Amniotic epithelial cell (primary cell): ENCODE results near the gene PARD6B.
"Not testable (repeated sequence)": the region's sequence is repeated elsewhere in the genome, so short reads cannot be mapped to it uniquely, and the experiment has no call there.

Source experiments
- DNase-seq: peaks from one replicate; pipeline ENCODE4 v3.0.0-alpha.2; 2010; ENCODE audit warnings: low read depth

PARD6B gene

GRCh38 chr20:50731055-50731929 is at the start of gene PARD6B:
Gene PARD6B (plus strand): TSS chr20:50731580. CDS start chr20:50731787, 207 bp downstream.
- peak; percentile 95 for DNase-seq

- no peak for DNase-seq
Measured at GRCh38 chr20:50682065-50682464, 49.3 kb upstream of the PARD6B start.

GRCh38 chr20:50682947-50683530 is 48.3 kb upstream of the PARD6B start:
- no peak for DNase-seq

GRCh38 chr20:50683570-50683969 is 47.8 kb upstream of the PARD6B start:
- no peak for DNase-seq

GRCh38 chr20:50686821-50687220 is 44.6 kb upstream of the PARD6B start:
- DNase-seq, result no peak

- DNase-seq, result no peak
Measured at GRCh38 chr20:50688256-50688975, 43.0 kb upstream of the PARD6B start.

- peak; percentile 62 for DNase-seq
Measured at GRCh38 chr20:50689864-50690649, 41.3 kb upstream of the PARD6B start.

GRCh38 chr20:50690650-50691572 is 40.5 kb upstream of the PARD6B start, which contains the start of gene RIPOR3:
Gene RIPOR3 (minus strand): TSS chr20:50691542. CDS start chr20:50691128, 414 bp downstream.
- no peak for DNase-seq

- DNase-seq, result peak; percentile 76
Measured at GRCh38 chr20:50691573-50692551, 39.5 kb upstream of the PARD6B start.

GRCh38 chr20:50692552-50692933 is 38.8 kb upstream of the PARD6B start:
- no peak for DNase-seq

- no peak for DNase-seq
Measured at GRCh38 chr20:50693001-50693400, 38.4 kb upstream of the PARD6B start.

GRCh38 chr20:50694379-50695134 is 36.8 kb upstream of the PARD6B start:
- no peak for DNase-seq

- peak; percentile 42 for DNase-seq
Measured at GRCh38 chr20:50695135-50695872, 36.1 kb upstream of the PARD6B start.

- not testable (repeated sequence) for DNase-seq
Measured at GRCh38 chr20:50698255-50698654, 33.1 kb upstream of the PARD6B start.

GRCh38 chr20:50699688-50700087 is 31.7 kb upstream of the PARD6B start:
- DNase-seq, result no peak

- no peak for DNase-seq
Measured at GRCh38 chr20:50701041-50701963, 30.1 kb upstream of the PARD6B start.
